H1 (cell line): Measurements from ENCODE around the gene NTN1. TPM values are rescaled to one million over a fixed set of nuclear protein-coding genes. Genes with fewer than 3 reads are reported as not detected.

Experiments
- CTCF ChIA-PET: fragments of 300-600 bp; sonication (Branson Sonifier 250); formaldehyde crosslinking; loops from one replicate; lab custom pipeline; 2021; ENCODE audit not compliant: partially characterized antibody; lab: Charles Lee
- POLR2A ChIA-PET: fragments of 300-600 bp; sonication (Branson Sonifier 250); formaldehyde crosslinking; loops from one replicate; lab custom pipeline; 2021; ENCODE audit warnings: inconsistent platforms; ENCODE audit not compliant: partially characterized antibody; lab: Charles Lee
- DNase-seq, 2 experiments: peaks; one replicate each; pipeline versions ENCODE4 v3.0.0 to v3.0.0-alpha.2; 2010 to 2022; ENCODE audit warnings: low spot score in 2 of 2, low read depth in 1 of 2, mixed read lengths in 1 of 2
- FAIRE-seq: peaks from 2 replicates; lab custom pipeline; 2011; peaks lifted over from hg19 to GRCh38; lab: Jason Lieb, UNC
- H2AFZ ChIP-seq: 2 replicates; pipeline ENCODE4 v1.8.1; 2012; ENCODE audit warnings: low read length, inconsistent platforms
- H2AK5ac ChIP-seq: 2 replicates; pipeline ENCODE4 v1.6.1; 2013; ENCODE audit warnings: low read depth, low read length
- H2BK120ac ChIP-seq: replicated peaks from 2 replicates; pipeline ENCODE3; 2013; ENCODE audit warnings: low read depth, low read length, inconsistent platforms
- H2BK12ac ChIP-seq: 2 replicates; pipeline ENCODE4 v1.6.1; 2013; ENCODE audit warnings: low read depth, low read length
- H2BK15ac ChIP-seq: 2 replicates; pipeline ENCODE4 v1.6.1; 2013; ENCODE audit warnings: low read length
- H2BK20ac ChIP-seq: 2 replicates; pipeline ENCODE4 v1.6.1; 2013; ENCODE audit warnings: low read length
- H2BK5ac ChIP-seq: 2 replicates; pipeline ENCODE4 v1.6.1; 2013; ENCODE audit warnings: low read depth, low read length
- H3K14ac ChIP-seq: 2 replicates; pipeline ENCODE4 v1.6.1; 2013; ENCODE audit warnings: inconsistent platforms; ENCODE audit not compliant: insufficient read length
- H3K18ac ChIP-seq: 2 replicates; pipeline ENCODE4 v1.6.1; 2013; ENCODE audit warnings: low read length; ENCODE audit errors: extremely low read depth
- H3K23ac ChIP-seq: 2 replicates; pipeline ENCODE4 v1.6.1; 2013; ENCODE audit warnings: inconsistent platforms; ENCODE audit not compliant: insufficient read length
- H3K23me2 ChIP-seq: 2 replicates; pipeline ENCODE4 v1.6.1; 2013; ENCODE audit warnings: low read depth, low read length
- H3K27ac ChIP-seq: 2 replicates; pipeline ENCODE4 v1.6.1; 2011; ENCODE audit warnings: low read depth, low read length, inconsistent platforms
- H3K27me3 ChIP-seq, 4 experiments: replicated peaks in 1 of 4; 1 replicate in 1 of 4; 2 replicates in 3 of 4; pipeline versions ENCODE4 v1.6.1 to v1.8.1; 2011 to 2013; ENCODE audit warnings: low read length in 3 of 4, mild to moderate bottlenecking in 3 of 4, inconsistent platforms in 2 of 4, mixed read lengths in 2 of 4, moderate library complexity in 1 of 4; ENCODE audit not compliant: control insufficient read depth in 3 of 4, insufficient read depth in 3 of 4; ENCODE audit errors: extremely low read depth in 1 of 4
- H3K36me3 ChIP-seq, 4 experiments: 2 replicates each; pipeline versions ENCODE4 v1.6.1 to v1.8.1; 2011 to 2013; ENCODE audit warnings: mild to moderate bottlenecking in 4 of 4, low read length in 3 of 4, moderate library complexity in 2 of 4, control low read depth in 1 of 4, inconsistent platforms in 1 of 4; ENCODE audit not compliant: insufficient read depth in 4 of 4, control insufficient read depth in 2 of 4
- H3K4ac ChIP-seq: replicated peaks from 2 replicates; pipeline ENCODE3; 2013; ENCODE audit warnings: low read length, low read depth, mixed read lengths, inconsistent platforms; ENCODE audit not compliant: insufficient read length
- H3K4me1 ChIP-seq, 4 experiments: replicated peaks in 1 of 4; 1 replicate in 1 of 4; 2 replicates in 3 of 4; pipeline versions ENCODE4 v1.6.1 to v1.8.1; 2011 to 2013; ENCODE audit warnings: low read length in 3 of 4, inconsistent platforms in 2 of 4, mixed read lengths in 1 of 4; ENCODE audit not compliant: insufficient read depth in 4 of 4, control insufficient read depth in 3 of 4
- H3K4me2 ChIP-seq, 2 experiments: 2 replicates each; pipeline versions ENCODE4 v1.6.1 to v1.8.1; 2011 to 2013; ENCODE audit warnings: low read depth in 2 of 2, low read length in 2 of 2, control low read depth in 1 of 2, inconsistent platforms in 1 of 2, mild to moderate bottlenecking in 1 of 2; ENCODE audit not compliant: insufficient read depth in 1 of 2
- H3K4me3 ChIP-seq, 4 experiments: fragments of 200-600, 300-600 bp in 1 of 4; sonication (generic), shearing (Covaris generic), sonication (Bioruptor Twin) in 1 of 4; 2 replicates each; pipeline versions ENCODE4 v1.5.1 to v1.8.1; 2011 to 2016; ENCODE audit warnings: low read length in 4 of 4, low read depth in 3 of 4, control low read depth in 2 of 4, inconsistent platforms in 2 of 4, mild to moderate bottlenecking in 2 of 4, mixed read lengths in 1 of 4, moderate library complexity in 1 of 4; ENCODE audit not compliant: insufficient read depth in 2 of 4; ENCODE audit errors: extremely low read depth in 1 of 4
- H3K56ac ChIP-seq: replicated peaks from 2 replicates; pipeline ENCODE3; 2013; ENCODE audit warnings: low read depth, mild to moderate bottlenecking, mixed read lengths, low read length, inconsistent platforms; ENCODE audit not compliant: insufficient read length
- H3K79me1 ChIP-seq: 2 replicates; pipeline ENCODE4 v1.6.1; 2013; ENCODE audit warnings: low read depth, low read length, control low read depth
- H3K79me2 ChIP-seq, 2 experiments: 2 replicates each; pipeline versions ENCODE4 v1.6.1 to v1.8.1; 2012 to 2013; ENCODE audit warnings: low read length in 2 of 2, mild to moderate bottlenecking in 2 of 2, inconsistent platforms in 1 of 2; ENCODE audit not compliant: insufficient read depth in 2 of 2, control insufficient read depth in 1 of 2
- H3K9ac ChIP-seq, 4 experiments: replicated peaks in 1 of 4; 1 replicate in 1 of 4; 2 replicates in 3 of 4; pipeline versions ENCODE4 v1.6.1 to v1.8.1; 2011 to 2013; ENCODE audit warnings: low read depth in 3 of 4, low read length in 3 of 4, control low read depth in 2 of 4, mild to moderate bottlenecking in 2 of 4, moderate library complexity in 2 of 4, inconsistent platforms in 1 of 4; ENCODE audit errors: extremely low read depth in 1 of 4
- H3K9me3 ChIP-seq, 2 experiments: 2 replicates each; pipeline versions ENCODE4 v1.6.1 to v1.8.1; 2012 to 2013; ENCODE audit warnings: mild to moderate bottlenecking in 2 of 2, moderate library complexity in 2 of 2, control low read depth in 1 of 2, inconsistent platforms in 1 of 2, low read depth in 1 of 2, low read length in 1 of 2, mixed read lengths in 1 of 2; ENCODE audit not compliant: insufficient read depth in 2 of 2
- H4K20me1 ChIP-seq, 2 experiments: replicated peaks in 1 of 2; 2 replicates each; pipeline versions ENCODE3 to v1.8.1; 2011 to 2013; ENCODE audit warnings: inconsistent platforms in 2 of 2, low read length in 2 of 2, mild to moderate bottlenecking in 1 of 2; ENCODE audit not compliant: insufficient read depth in 2 of 2, control insufficient read depth in 1 of 2
- H4K5ac ChIP-seq: 2 replicates; pipeline ENCODE4 v1.6.1; 2013; ENCODE audit warnings: low read length, low read depth, mixed read lengths, inconsistent platforms; ENCODE audit not compliant: insufficient read length
- H4K8ac ChIP-seq: 2 replicates; pipeline ENCODE4 v1.8.0; 2013; ENCODE audit warnings: mild to moderate bottlenecking, moderate library complexity, low read length, inconsistent platforms; ENCODE audit not compliant: insufficient read depth; ENCODE audit errors: extremely low read depth
- H4K91ac ChIP-seq: replicated peaks from 2 replicates; pipeline ENCODE3; 2013; ENCODE audit warnings: low read length, mixed read lengths, inconsistent platforms; ENCODE audit not compliant: insufficient read length
- CREB1 ChIP-seq: IDR thresholded peaks from 2 replicates; pipeline ENCODE4 v1.6.1; 2012; ENCODE audit warnings: inconsistent platforms
- TAF7 ChIP-seq: optimal IDR thresholded peaks from 2 replicates; pipeline ENCODE3; 2011; ENCODE audit warnings: low read depth, mild to moderate bottlenecking, inconsistent platforms, low read length, moderate library complexity, borderline replicate concordance
- WGBS, 2 experiments: shearing (Covaris generic) in 1 of 2; methylation state at CpG; one replicate each; pipeline versions ENCODE4 v1.1.6 to v1.1.7; 2013 to 2015; ENCODE audit warnings: low lambda C conversion rate in 2 of 2, mixed read lengths in 2 of 2, inconsistent platforms in 1 of 2, low coverage in 1 of 2, missing lambda C conversion rate in 1 of 2; ENCODE audit not compliant: insufficient replicate concordance in 2 of 2, insufficient coverage in 1 of 2, insufficient read length in 1 of 2; ENCODE audit errors: extremely low coverage in 1 of 2, missing lambda C conversion rate in 1 of 2; 5-methylcytosine and 5-hydroxymethylcytosine counted together
- polyA plus RNA-seq, 7 experiments: library from polyadenylated mRNA; depleted of rRNA in 3 of 7; stranded (reverse) in 5 of 7; unstranded in 2 of 7; fragments of >200 nt in 5 of 7; fragments of 200-250 nt in 2 of 7; gene quantifications; 1 replicate in 5 of 7; 2 replicates in 1 of 7; 4 replicates in 1 of 7; pipeline versions ENCODE4 v1.2.1 to v1.2.3, GENCODE V29; 2011 to 2013; ENCODE audit warnings: missing spikeins in 2 of 7, mixed read lengths in 2 of 7
- total RNA-seq: library from RNA; stranded (reverse); fragmentation: NEBNext Ultra II Directional; extraction: Animal tissue kit (Norgen Biotek cat#: 25700); gene quantifications from 2 replicates; pipeline ENCODE4 v1.2.1, GENCODE V29; 2021

Gene NTN1
- total and polyA plus RNA-seq, 2 of the 8 experiments (the other 6 are each of a cell fraction or from before 2014, with no cell fraction given), result 2.0 to 2.3 TPM

DNA sequence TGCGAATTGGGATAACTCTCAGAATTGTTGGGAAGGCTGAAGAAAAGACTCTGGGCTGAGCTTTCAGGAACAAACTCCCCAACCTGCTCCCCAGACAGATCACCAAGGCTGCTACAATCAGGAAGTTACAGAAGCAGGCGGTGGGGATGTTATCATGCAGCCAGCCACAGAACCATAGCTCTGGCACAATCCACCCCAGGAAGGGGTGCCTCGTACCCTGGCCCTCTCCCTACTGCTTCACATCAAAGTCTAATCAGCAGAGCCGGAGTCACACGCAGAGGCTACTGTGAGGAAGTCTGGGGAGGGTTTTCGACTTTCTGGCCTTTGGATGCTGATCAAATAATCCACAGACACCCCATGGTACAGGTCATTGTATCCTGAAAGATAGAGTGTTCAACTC lies 86.8 kb downstream of the NTN1 start:
- H3K14ac ChIP-seq, result no peak overlapping the region
- H4K5ac ChIP-seq, result no peak overlapping the region
- H2BK120ac ChIP-seq, result no peak overlapping the region
- CTCF ChIA-PET, result interaction anchor here (0.6 to 2.0 kb wide), 2 partner anchors 14 to 448 kb away, joined by 3 to 5 read pairs; no protein-coding TSS in a partner anchor
- no peaks in the 10 kb centered on the region for H3K36me3 ChIP-seq
- TF ChIP-seq TAF7 (no peak), CREB1 (no peak)
- no peak overlapping the region for H2BK5ac ChIP-seq
- no peak overlapping the region for H3K56ac ChIP-seq
- H3K79me1 ChIP-seq, result no peaks in the 10 kb centered on the region
- H4K91ac ChIP-seq, result no peak overlapping the region
- no peaks in the 10 kb centered on the region for H4K20me1 ChIP-seq
- no peak overlapping the region for H3K4me2 ChIP-seq
- no peak overlapping the region for H2AK5ac ChIP-seq
- H3K27me3 ChIP-seq, result no peaks in the 10 kb centered on the region
- DNase-seq (no peak), FAIRE-seq (no peak)
- no peak overlapping the region for H3K23ac ChIP-seq
- H2AFZ ChIP-seq, result no peak overlapping the region
- no peaks in the 10 kb centered on the region; a peak in 1 of 4 replicates for H3K9me3 ChIP-seq
- H3K4me3 ChIP-seq, result no peak overlapping the region
- H3K79me2 ChIP-seq, result no peaks in the 10 kb centered on the region
- H3K4ac ChIP-seq, result no peak overlapping the region
- H3K27ac ChIP-seq, result no peak overlapping the region
- H3K4me1 ChIP-seq, result peaks cover 0 to 15% (median 3%) of the 10 kb centered on the region in 4 experiments; a peak in 4 of 7 replicates
- no peak overlapping the region for H3K18ac ChIP-seq
- H3K9ac ChIP-seq, result no peak overlapping the region
- POLR2A ChIA-PET, result interaction anchor here (1.1 kb wide), 1 partner anchor 18 kb away, joined by 3 read pairs; no protein-coding TSS in a partner anchor
- H2BK12ac ChIP-seq, result no peak overlapping the region
- no peaks in the 10 kb centered on the region for H3K23me2 ChIP-seq
- H2BK20ac ChIP-seq, result no peak overlapping the region; the same call in 1 of the 2 replicates
- peak overlapping the region; percentile 6; the same call in 1 of the 2 replicates for H2BK15ac ChIP-seq
- WGBS, 2 experiments, result 82% methylated on average over 6 of the region's 6 CpGs; no CpG with 5 or more reads in 1 of the 2 experiments
- H4K8ac ChIP-seq, result no peak overlapping the region
